Ovary (tissue), 9 donors: Measurements from ENCODE around the gene LMNTD2. TPM values are rescaled to one million over a fixed set of nuclear protein-coding genes. Genes with fewer than 3 reads are reported as not detected.
"Not testable (repeated sequence)": the region's sequence is repeated elsewhere in the genome, so short reads cannot be mapped to it uniquely, and the experiment has no call there.

Experiments
- DNase-seq, 5 donors: peaks; one replicate each; pipeline ENCODE4 v3.0.0-alpha.2; 2019 to 2020
- H3K27ac ChIP-seq, 2 donors: fragments of 200-600 bp; one replicate each; pipeline versions ENCODE4 v1.5.1 to v1.8.0; 2019 to 2022
- H3K27me3 ChIP-seq: fragments of 200-600 bp; one replicate; pipeline ENCODE4 v1.8.0; 2022
- H3K36me3 ChIP-seq: fragments of 200-600 bp; sonication (generic); one replicate; pipeline ENCODE4 v1.5.1; 2019
- H3K4me1 ChIP-seq: one replicate; pipeline ENCODE4 v1.8.1; 2013; ENCODE audit warnings: mild to moderate bottlenecking, moderate library complexity; ENCODE audit not compliant: insufficient read depth
- H3K4me3 ChIP-seq: fragments of 200-600 bp; sonication (generic); one replicate; pipeline ENCODE4 v1.5.1; 2017
- H3K9me3 ChIP-seq, 2 donors: fragments of 200-600 bp in 1 of 2; sonication (generic) in 1 of 2; one replicate each; pipeline versions ENCODE4 v1.5.1 to v1.8.1; 2013 to 2019; ENCODE audit warnings: mild to moderate bottlenecking in 1 of 2, moderate library complexity in 1 of 2
- EP300 ChIP-seq: sonication (generic); formaldehyde crosslinking; IDR thresholded peaks from one replicate; pipeline ENCODE4 v1.6.1; 2017; ENCODE audit warnings: antibody characterized with exemption
- POLR2A ChIP-seq: fragments of 450-650 bp; IDR thresholded peaks from one replicate; pipeline ENCODE4 v1.6.1; 2017; ENCODE audit warnings: antibody characterized with exemption, mild to moderate bottlenecking, moderate library complexity
- WGBS, 3 donors: extraction: QIAGEN DNeasy Blood & Tissue Kit in 1 of 3; methylation state at CpG; one replicate each; pipeline versions ENCODE4 v1.1.5 to v1.1.7; 2013 to 2017; 5-methylcytosine and 5-hydroxymethylcytosine counted together
- intact Hi-C, 4 donors: fragments of 100-400 bp; cut with DNase I; formaldehyde crosslinking; loops; one replicate each; pipeline versions ENCODE4 v1.11.0 to v1.15.1; 2022 to 2023
- polyA plus RNA-seq, 2 donors: library from polyadenylated mRNA; stranded (reverse); fragments of 200-250 nt in 1 of 2; fragments of 350-450 nt in 1 of 2; fragmentation: Illumina TruSeq in 1 of 2; extraction: RNeasy Lipid Tissue Mini Kit (QIAGEN cat#74804) in 1 of 2; gene quantifications; one replicate each; pipeline ENCODE4 v1.2.3, GENCODE V29; 2013 to 2014
- total RNA-seq, 7 donors: library from RNA; depleted of rRNA in 2 of 7; stranded (reverse); fragments of >200 nt in 2 of 7; fragmentation: NEBNext Ultra II Directional in 3 of 7; extraction: Animal tissue kit (Norgen Biotek cat#: 25700) in 3 of 7; gene quantifications; one replicate each; pipeline versions ENCODE4 v1.1.0 to v1.2.4, GENCODE V29; 2016 to 2023
- TF ChIP-seq, protein P1 (sequence below), 3 donors: fragments of 450-650 bp in 2 of 3; fragments of 200-600 bp in 1 of 3; IDR thresholded peaks; one replicate each; pipeline versions ENCODE4 v1.5.1 to v1.8.0; 2016 to 2022; ENCODE audit warnings: antibody characterized with exemption in 3 of 3, mild to moderate bottlenecking in 1 of 3
- donor health status: DM: no; HTN: no; CAD: no; lungs with moderate emphysema.
- donor health status: DM: no; HTN: no; CAD: no.
- donor health status: Bipolar disorder and iron deficiency.
- donor health status: DM: yes; HTN: yes; CAD: no.
- donor health status: DM: no; HTN: no; CAD: no.
- donor health status: DM: yes; HTN: yes; CAD: no.

Gene LMNTD2
- total and polyA plus RNA-seq, 9 donors, result 0.70 to 7.6 (median 1.2) TPM; not detected in 1

DNA sequence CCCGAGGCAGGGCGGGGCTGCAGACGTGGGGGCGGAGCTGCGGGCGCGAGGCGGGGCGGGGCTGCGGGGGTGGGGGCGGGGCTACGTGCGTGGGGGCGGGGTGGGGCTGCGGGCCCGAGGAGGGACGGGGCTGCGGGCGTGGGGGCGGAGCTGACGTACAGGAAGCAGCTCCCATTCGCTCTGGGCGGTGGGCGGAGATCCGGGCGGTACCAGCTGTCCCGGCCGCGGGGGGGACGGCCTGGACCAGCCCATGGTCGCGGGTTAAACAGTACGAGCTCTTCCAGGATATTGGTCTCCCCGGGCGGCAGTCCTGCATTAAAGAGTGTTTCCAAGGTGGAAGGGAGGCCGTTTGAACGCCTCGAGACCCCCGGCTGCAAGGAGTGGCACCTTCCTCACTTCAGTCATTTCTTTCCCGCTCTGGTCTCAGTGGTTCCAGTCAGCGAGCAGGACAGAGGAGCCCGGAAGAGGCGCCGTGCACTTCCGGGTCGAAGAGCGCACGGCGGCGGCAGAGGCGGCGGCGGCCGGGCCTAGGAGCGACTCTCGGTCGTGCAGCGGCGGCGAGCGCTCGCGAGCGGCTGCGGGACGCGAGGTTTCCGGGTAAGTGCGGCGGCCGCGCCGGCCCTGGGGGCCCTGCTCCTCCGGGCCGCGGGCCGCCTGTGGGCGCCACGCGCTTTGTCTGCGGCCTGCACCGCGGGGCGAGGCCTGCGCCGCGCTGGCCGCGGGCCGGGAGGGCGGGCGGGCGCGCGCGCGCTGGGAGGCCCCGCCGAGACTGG is 15.6 kb upstream of the LMNTD2 start, which contains the start of gene PHRF1:
PHRF1 (plus strand) TSS at position 475 of the 773 bp plus-strand sequence. CDS start 5,043 bp downstream, outside the sequence.
- Histone ChIP-seq H3K4me1 (peaks cover 25% of the 10 kb centered on the region), H3K4me3 (peak within 1 kb of the TSS; percentile 80), H3K27ac (peak within 1 kb of the TSS; percentile 77 to 90), H3K36me3 (no peaks in the 10 kb centered on the region), H3K27me3 (no peaks in the 10 kb centered on the region), H3K9me3 (no peaks in the 10 kb centered on the region)
- peak; percentile 97 for DNase-seq
- TF ChIP-seq, protein P1, sequence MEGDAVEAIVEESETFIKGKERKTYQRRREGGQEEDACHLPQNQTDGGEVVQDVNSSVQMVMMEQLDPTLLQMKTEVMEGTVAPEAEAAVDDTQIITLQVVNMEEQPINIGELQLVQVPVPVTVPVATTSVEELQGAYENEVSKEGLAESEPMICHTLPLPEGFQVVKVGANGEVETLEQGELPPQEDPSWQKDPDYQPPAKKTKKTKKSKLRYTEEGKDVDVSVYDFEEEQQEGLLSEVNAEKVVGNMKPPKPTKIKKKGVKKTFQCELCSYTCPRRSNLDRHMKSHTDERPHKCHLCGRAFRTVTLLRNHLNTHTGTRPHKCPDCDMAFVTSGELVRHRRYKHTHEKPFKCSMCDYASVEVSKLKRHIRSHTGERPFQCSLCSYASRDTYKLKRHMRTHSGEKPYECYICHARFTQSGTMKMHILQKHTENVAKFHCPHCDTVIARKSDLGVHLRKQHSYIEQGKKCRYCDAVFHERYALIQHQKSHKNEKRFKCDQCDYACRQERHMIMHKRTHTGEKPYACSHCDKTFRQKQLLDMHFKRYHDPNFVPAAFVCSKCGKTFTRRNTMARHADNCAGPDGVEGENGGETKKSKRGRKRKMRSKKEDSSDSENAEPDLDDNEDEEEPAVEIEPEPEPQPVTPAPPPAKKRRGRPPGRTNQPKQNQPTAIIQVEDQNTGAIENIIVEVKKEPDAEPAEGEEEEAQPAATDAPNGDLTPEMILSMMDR (IDR thresholded peaks at IDR 0.05), result peak in 2 of 3 donors; percentile 21 to 35
- TF ChIP-seq EP300 (peak; percentile 82), POLR2A (peak; percentile 61)
- WGBS, 3 donors, result 1% methylated on average over 51 to 98 of the region's 99 CpGs
- intact Hi-C loops, result no loop called here

DNA sequence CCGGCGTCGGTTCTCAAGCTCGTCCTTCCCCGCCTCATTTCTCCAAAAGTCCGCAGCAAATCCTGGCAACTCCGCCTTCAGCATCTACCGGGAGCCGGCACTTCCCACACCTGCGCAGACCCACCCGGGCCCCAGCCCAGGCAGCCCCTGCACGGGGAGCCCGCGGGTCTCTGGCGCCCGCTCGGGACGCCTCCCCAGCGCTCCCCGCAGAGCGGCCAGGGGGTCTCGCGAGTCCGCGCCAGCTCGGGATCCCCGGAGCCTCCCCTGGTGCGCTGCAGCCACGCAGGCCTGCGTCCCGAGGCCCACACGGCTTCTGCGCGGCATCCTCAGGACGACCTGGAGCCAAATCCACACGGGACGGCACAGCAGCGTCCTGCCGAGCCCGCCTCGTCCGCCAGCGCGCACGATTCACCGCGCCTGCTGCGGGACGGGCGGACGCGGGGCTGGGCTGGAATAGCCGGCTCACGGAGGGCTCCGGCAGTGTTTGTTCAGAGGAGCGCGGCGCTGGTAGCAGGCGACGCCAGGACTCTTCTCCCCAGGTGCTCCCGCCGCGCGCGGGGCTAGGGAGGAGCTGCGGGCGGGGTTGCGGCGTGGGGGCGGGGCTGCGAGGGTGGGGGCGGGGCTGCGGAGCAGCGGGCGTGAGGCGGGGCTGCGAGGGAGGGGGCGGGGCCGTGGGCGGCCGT is 14.9 kb upstream of the LMNTD2 start:
- Histone ChIP-seq H3K27me3 (no peaks in the 10 kb centered on the region), H3K9me3 (no peaks in the 10 kb centered on the region), H3K27ac (peak overlapping the region in 1 of 2 donors; percentile 75), H3K4me1 (peaks cover 24% of the 10 kb centered on the region), H3K36me3 (no peaks in the 10 kb centered on the region), H3K4me3 (peak overlapping the region; percentile 73)
- DNase-seq, result peak in 1 of 5 donors; percentile 55
- 0 to 1% (median 0%) methylated on average over 54 to 77 of the region's 81 CpGs for WGBS, 3 donors
- peak; percentile 56 for TF ChIP-seq POLR2A
- TF ChIP-seq, protein P1 (IDR thresholded peaks at IDR 0.05), result no peak
- intact Hi-C loops, result no loop called here

- H3K36me3 ChIP-seq, result no peaks in the 10 kb centered on the region
- 16 to 18% (median 17%) methylated on average over 25 of the region's 25 CpGs for WGBS, 3 donors
- TF ChIP-seq EP300, result no peak
- TF ChIP-seq, protein P1 (IDR thresholded peaks at IDR 0.05), result no peak
- no peak for TF ChIP-seq POLR2A
- intact Hi-C loops, result no loop called here
- peaks cover 19% of the 10 kb centered on the region for H3K4me1 ChIP-seq
- no peaks in the 10 kb centered on the region for H3K9me3 ChIP-seq
- DNase-seq, result peak in 2 of 5 donors; percentile 54 to 60
- H3K27ac ChIP-seq, result no peak overlapping the region
- peak overlapping the region; percentile 73 for H3K4me3 ChIP-seq
- no peaks in the 10 kb centered on the region for H3K27me3 ChIP-seq
Measured at GRCh38 chr11:574632-575312, 14.2 kb upstream of the LMNTD2 start.

GRCh38 chr11:574031-574570 is 13.6 kb upstream of the LMNTD2 start:
- intact Hi-C loops, H3K27ac ChIP-seq, H3K27me3 ChIP-seq, H3K9me3 ChIP-seq, H3K36me3 ChIP-seq: not testable (repeated sequence)
- H3K4me3 ChIP-seq, result peak overlapping the region; percentile 9
- peak in 2 of 5 donors; percentile 54 to 68 for DNase-seq
- 20 to 32% (median 23%) methylated on average over 14 of the region's 14 CpGs for WGBS, 3 donors
- peaks cover 19% of the 10 kb centered on the region for H3K4me1 ChIP-seq
